ENCODE data around the gene PDE6G.

The PDE6G gene

DNA sequence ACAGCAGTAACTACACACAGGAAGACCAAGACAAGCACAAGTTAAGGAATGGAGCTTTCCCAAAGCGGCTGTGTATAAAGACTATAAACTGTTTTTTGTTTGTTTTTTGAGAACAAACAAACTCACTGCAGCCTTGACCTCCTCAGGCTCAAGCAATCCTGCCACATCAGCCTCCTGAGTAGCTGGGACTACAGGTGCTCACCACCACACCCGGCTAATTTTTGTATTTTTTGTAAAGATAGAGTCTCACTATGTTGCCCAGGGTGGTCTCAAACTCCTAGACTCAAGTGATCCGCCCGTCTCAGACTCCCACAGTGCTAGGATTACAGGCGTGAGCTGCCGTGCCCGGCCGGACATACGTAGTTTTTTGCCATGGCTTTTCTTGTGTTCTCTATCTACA, 4.1 kb upstream of the PDE6G start:
- Histone ChIP-seq H3K9me3 (no peaks in the 10 kb centered on the region), H3K4me3 (no peak overlapping the region), H3K27me3 (ENCODE audit: low read depth) (no peaks in the 10 kb centered on the region), H3K36me3 (replicated peaks) (peaks cover 8% of the 10 kb centered on the region; the same call in 1 of the 2 replicates), H3K4me1 (peaks cover 2% of the 10 kb centered on the region)
- DNase-seq (ENCODE audit: low spot score in 2 of 2): no peak
- in situ Hi-C loops (cut with MboI; ENCODE audit: low sequenced_read_pairs): no loop called here

GRCh38 chr17:81659038-81659437, 2.7 kb upstream of the PDE6G start:
- H3K36me3 ChIP-seq (replicated peaks): no peaks in the 10 kb centered on the region
- in situ Hi-C loops (cut with MboI; ENCODE audit: low sequenced_read_pairs): no loop called here
- no peaks in the 10 kb centered on the region for H3K27me3 ChIP-seq (ENCODE audit: low read depth)
- H3K4me1 ChIP-seq: no peaks in the 10 kb centered on the region
- no peak for DNase-seq (ENCODE audit: low spot score in 2 of 2)
- H3K9me3 ChIP-seq: no peaks in the 10 kb centered on the region
- no peak overlapping the region for H3K4me3 ChIP-seq

GRCh38 chr17:81656835-81657234, 493 bp upstream of the PDE6G start:
- H3K9me3 ChIP-seq: no peaks in the 10 kb centered on the region
- no peak overlapping the region for H3K4me3 ChIP-seq
- H3K4me1 ChIP-seq: no peaks in the 10 kb centered on the region
- in situ Hi-C loops (cut with MboI; ENCODE audit: low sequenced_read_pairs): no loop called here
- H3K36me3 ChIP-seq (replicated peaks): no peaks in the 10 kb centered on the region
- no peaks in the 10 kb centered on the region for H3K27me3 ChIP-seq (ENCODE audit: low read depth)
- no peak for DNase-seq (ENCODE audit: low spot score in 2 of 2)

DNA sequence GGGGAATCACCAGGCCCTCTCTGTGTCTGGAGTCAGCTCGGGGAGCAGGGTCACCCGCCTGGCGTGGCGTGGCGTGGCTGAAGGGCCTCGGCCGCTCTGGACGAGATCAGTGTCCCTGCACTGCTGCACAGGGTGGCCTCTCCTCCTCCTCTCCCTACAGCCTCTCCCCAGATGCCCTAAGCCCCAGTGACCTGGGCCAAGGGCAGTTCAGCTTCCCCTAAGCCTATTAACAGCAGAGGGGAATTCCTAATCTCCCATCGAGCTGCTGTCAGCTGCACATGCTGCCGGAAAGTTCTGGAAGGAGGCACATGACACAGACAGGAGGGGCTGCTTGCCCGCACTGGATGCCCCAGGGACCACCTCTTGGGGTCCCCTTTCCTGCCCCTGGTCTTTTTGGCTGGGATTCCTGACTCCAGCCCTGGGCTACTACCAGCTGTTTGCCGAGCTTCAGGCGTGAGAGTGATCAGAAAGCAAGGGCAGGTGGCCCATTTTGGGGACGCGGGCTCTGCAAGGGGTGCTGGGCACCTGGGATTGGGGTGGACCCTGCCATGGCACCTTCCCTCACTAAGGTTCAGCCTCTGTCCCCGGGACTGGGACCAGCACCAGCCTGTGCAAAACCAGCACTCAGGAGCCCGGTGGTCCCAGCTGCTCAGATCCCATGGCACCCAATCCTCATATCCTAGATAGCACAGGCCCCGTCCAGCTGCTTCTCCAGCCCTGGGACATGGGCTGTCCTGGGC, 794 bp downstream of the PDE6G start:
- H3K9me3 ChIP-seq: no peaks in the 10 kb centered on the region

GRCh38 chr17:81652906-81653771, 3.2 kb downstream of the PDE6G start:
- Histone ChIP-seq H3K36me3 (replicated peaks) (no peaks in the 10 kb centered on the region), H3K4me1 (no peaks in the 10 kb centered on the region), H3K4me3 (no peak overlapping the region), H3K9me3 (no peaks in the 10 kb centered on the region), H3K27me3 (ENCODE audit: low read depth) (no peaks in the 10 kb centered on the region)
- no peak for DNase-seq (ENCODE audit: low spot score in 2 of 2)
- in situ Hi-C loops (cut with MboI; ENCODE audit: low sequenced_read_pairs): no loop called here

More for the DNA sequence above, 794 bp downstream of the PDE6G start:
- H3K4me1 ChIP-seq: no peaks in the 10 kb centered on the region
- H3K27me3 ChIP-seq (ENCODE audit: low read depth): no peaks in the 10 kb centered on the region
- H3K36me3 ChIP-seq (replicated peaks): no peaks in the 10 kb centered on the region
- in situ Hi-C loops (cut with MboI; ENCODE audit: low sequenced_read_pairs): no loop called here
- H3K4me3 ChIP-seq: no peak overlapping the region
- DNase-seq (ENCODE audit: low spot score in 2 of 2): no peak

- H3K4me3 ChIP-seq: no peak overlapping the region
- DNase-seq (ENCODE audit: low spot score in 2 of 2): no peak
- in situ Hi-C loops (cut with MboI; ENCODE audit: low sequenced_read_pairs): no loop called here
- H3K9me3 ChIP-seq: no peaks in the 10 kb centered on the region
- H3K27me3 ChIP-seq (ENCODE audit: low read depth): no peaks in the 10 kb centered on the region
- H3K36me3 ChIP-seq (replicated peaks): no peaks in the 10 kb centered on the region
- no peaks in the 10 kb centered on the region for H3K4me1 ChIP-seq
Observed at GRCh38 chr17:81651692-81652091, 4.7 kb downstream of the PDE6G start.

- no peaks in the 10 kb centered on the region for H3K4me1 ChIP-seq
- H3K4me3 ChIP-seq: no peak overlapping the region
- DNase-seq (ENCODE audit: low spot score in 2 of 2): no peak
- no peaks in the 10 kb centered on the region for H3K36me3 ChIP-seq (replicated peaks)
- in situ Hi-C loops (cut with MboI; ENCODE audit: low sequenced_read_pairs): no loop called here
- H3K27me3 ChIP-seq (ENCODE audit: low read depth): no peaks in the 10 kb centered on the region
- H3K9me3 ChIP-seq: no peaks in the 10 kb centered on the region
Observed at GRCh38 chr17:81650951-81651350, 5.4 kb downstream of the PDE6G start.

GRCh38 chr17:81648707-81649085, 7.6 kb downstream of the PDE6G start:
- no peaks in the 10 kb centered on the region for H3K36me3 ChIP-seq (replicated peaks)
- no peak for DNase-seq (ENCODE audit: low spot score in 2 of 2)

GRCh38 chr17:81648013-81648706, 8.2 kb downstream of the PDE6G start:
- no peak for DNase-seq (ENCODE audit: low spot score in 2 of 2)
- H3K4me3 ChIP-seq: no peak overlapping the region

More at GRCh38 chr17:81648707-81649085, 7.6 kb downstream of the PDE6G start:
- H3K4me1 ChIP-seq: no peaks in the 10 kb centered on the region
- no peaks in the 10 kb centered on the region for H3K27me3 ChIP-seq (ENCODE audit: low read depth)
- H3K9me3 ChIP-seq: no peaks in the 10 kb centered on the region
- H3K4me3 ChIP-seq: no peak overlapping the region
- in situ Hi-C loops (cut with MboI; ENCODE audit: low sequenced_read_pairs): no loop called here

DNA sequence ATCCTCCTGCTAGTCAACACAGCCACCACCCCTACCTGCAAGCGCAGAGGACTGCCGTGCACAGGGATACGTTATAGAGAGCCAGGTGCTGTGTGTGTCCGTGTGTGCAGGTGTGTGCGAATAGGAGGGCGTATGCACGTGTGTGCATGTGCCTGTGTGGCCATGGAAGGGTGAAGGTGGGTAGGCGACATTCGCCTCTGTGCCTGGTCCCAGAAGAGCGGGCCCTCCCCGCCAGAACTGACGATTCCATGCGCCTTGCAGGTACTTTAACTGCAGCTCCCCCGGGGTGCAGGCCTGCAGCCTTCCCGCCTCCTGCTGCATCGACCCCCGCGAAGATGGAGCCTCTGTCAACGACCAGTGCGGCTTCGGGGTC, 8.7 kb downstream of the PDE6G start:
- DNase-seq (ENCODE audit: low spot score in 2 of 2): no peak
- H3K27me3 ChIP-seq (ENCODE audit: low read depth): no peaks in the 10 kb centered on the region
- in situ Hi-C loops (cut with MboI; ENCODE audit: low sequenced_read_pairs): no loop called here
- no peaks in the 10 kb centered on the region for H3K36me3 ChIP-seq (replicated peaks)
- H3K4me3 ChIP-seq: no peak overlapping the region
- H3K4me1 ChIP-seq: no peaks in the 10 kb centered on the region
- no peaks in the 10 kb centered on the region for H3K9me3 ChIP-seq

More at GRCh38 chr17:81648013-81648706, 8.2 kb downstream of the PDE6G start:
- Histone ChIP-seq H3K36me3 (replicated peaks) (no peaks in the 10 kb centered on the region), H3K9me3 (no peaks in the 10 kb centered on the region), H3K27me3 (ENCODE audit: low read depth) (no peaks in the 10 kb centered on the region), H3K4me1 (no peaks in the 10 kb centered on the region)
- in situ Hi-C loops (cut with MboI; ENCODE audit: low sequenced_read_pairs): no loop called here

GRCh38 chr17:81646869-81647600, 9.3 kb downstream of the PDE6G start:
- in situ Hi-C loops (cut with MboI; ENCODE audit: low sequenced_read_pairs): no loop called here
- Histone ChIP-seq H3K27me3 (ENCODE audit: low read depth) (no peaks in the 10 kb centered on the region), H3K36me3 (replicated peaks) (no peaks in the 10 kb centered on the region), H3K4me1 (no peaks in the 10 kb centered on the region), H3K9me3 (no peaks in the 10 kb centered on the region), H3K4me3 (no peak overlapping the region)
- no peak for DNase-seq (ENCODE audit: low spot score in 2 of 2)

GRCh38 chr17:81644976-81645952, 11.1 kb downstream of the PDE6G start:
- no peaks in the 10 kb centered on the region for H3K27me3 ChIP-seq (ENCODE audit: low read depth)
- DNase-seq (ENCODE audit: low spot score in 2 of 2): no peak
- in situ Hi-C loops (cut with MboI; ENCODE audit: low sequenced_read_pairs): no loop called here
- no peak overlapping the region for H3K4me3 ChIP-seq
- H3K36me3 ChIP-seq (replicated peaks): no peaks in the 10 kb centered on the region
- H3K4me1 ChIP-seq: no peaks in the 10 kb centered on the region
- H3K9me3 ChIP-seq: no peaks in the 10 kb centered on the region
